Activated CD4-positive, alpha-beta T cell treated with anti-CD3 and anti-CD28 coated beads, Interleukin-2, amount 50 U/mL, for 48 hours (primary cell): ENCODE measurements around the gene MYO16.

Source experiments
- DNase-seq, 2 experiments: peaks; one replicate each; pipeline ENCODE4 v3.0.0-alpha.2; 2020

MYO16 gene

GRCh38 chr13:108944760-108945159, 315.3 kb downstream of the MYO16 start:
- DNase-seq: no peak

- no peak for DNase-seq
Measured at GRCh38 chr13:108947551-108948030, 318.2 kb downstream of the MYO16 start.

GRCh38 chr13:108948251-108948671, 318.9 kb downstream of the MYO16 start:
- DNase-seq: no peak

GRCh38 chr13:108950333-108951010, 321.1 kb downstream of the MYO16 start:
- DNase-seq: no peak

GRCh38 chr13:108955741-108956140, 326.3 kb downstream of the MYO16 start:
- DNase-seq: no peak

- DNase-seq: no peak
Measured at GRCh38 chr13:108957369-108958012, 328.1 kb downstream of the MYO16 start.

GRCh38 chr13:108958013-108958376, 328.6 kb downstream of the MYO16 start:
- no peak for DNase-seq

- no peak for DNase-seq
Measured at GRCh38 chr13:108959234-108959633, 329.8 kb downstream of the MYO16 start.

GRCh38 chr13:108960006-108960405, 330.6 kb downstream of the MYO16 start:
- no peak for DNase-seq

GRCh38 chr13:108961542-108962125, 332.2 kb downstream of the MYO16 start:
- DNase-seq: no peak

- DNase-seq: no peak
Measured at GRCh38 chr13:108962654-108963053, 333.2 kb downstream of the MYO16 start.

GRCh38 chr13:108963276-108963810, 333.9 kb downstream of the MYO16 start:
- DNase-seq: no peak

- no peak for DNase-seq
Measured at GRCh38 chr13:108963846-108964600, 334.6 kb downstream of the MYO16 start.

GRCh38 chr13:108964606-108965005, 335.2 kb downstream of the MYO16 start:
- no peak for DNase-seq

GRCh38 chr13:108967371-108967770, 338.0 kb downstream of the MYO16 start:
- no peak for DNase-seq

GRCh38 chr13:108968566-108968965, 339.2 kb downstream of the MYO16 start:
- no peak for DNase-seq

GRCh38 chr13:108974686-108975085, 345.3 kb downstream of the MYO16 start:
- no peak for DNase-seq

- no peak for DNase-seq
Measured at GRCh38 chr13:108980237-108980636, 350.8 kb downstream of the MYO16 start.

GRCh38 chr13:108981407-108981806, 352.0 kb downstream of the MYO16 start:
- no peak for DNase-seq

GRCh38 chr13:108983273-108983672, 353.9 kb downstream of the MYO16 start:
- no peak for DNase-seq

GRCh38 chr13:108984251-108984920, 355.0 kb downstream of the MYO16 start:
- DNase-seq: no peak

- no peak for DNase-seq
Measured at GRCh38 chr13:108985166-108985565, 355.8 kb downstream of the MYO16 start.

GRCh38 chr13:108987517-108987916, 358.1 kb downstream of the MYO16 start:
- no peak for DNase-seq
